ENCODE measurements around the gene AFAP1L2.

Gene AFAP1L2

DNA sequence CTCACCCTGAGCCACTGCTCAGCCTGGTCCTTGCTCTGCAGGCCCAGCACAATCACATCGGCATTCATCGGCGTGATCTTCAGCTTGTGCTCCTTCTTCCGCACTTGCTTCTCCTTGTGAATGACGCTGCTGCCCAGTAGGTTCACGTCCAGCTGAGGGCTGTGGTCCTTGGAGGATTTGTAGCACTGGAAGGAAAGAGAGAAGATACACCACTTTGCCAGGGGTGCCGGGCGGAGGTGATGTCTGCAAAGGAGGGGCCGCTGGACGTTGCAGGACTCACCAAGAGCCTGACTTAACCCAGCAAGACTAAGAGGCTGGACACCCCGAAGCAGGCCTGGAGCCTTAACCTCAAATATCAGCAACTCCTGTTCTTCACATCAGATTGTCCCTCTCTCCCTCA, 90.4 kb downstream of the AFAP1L2 start:
- DNase-seq (ENCODE audit: low read depth in 1 of 2, low spot score in 1 of 2): no peak

DNA sequence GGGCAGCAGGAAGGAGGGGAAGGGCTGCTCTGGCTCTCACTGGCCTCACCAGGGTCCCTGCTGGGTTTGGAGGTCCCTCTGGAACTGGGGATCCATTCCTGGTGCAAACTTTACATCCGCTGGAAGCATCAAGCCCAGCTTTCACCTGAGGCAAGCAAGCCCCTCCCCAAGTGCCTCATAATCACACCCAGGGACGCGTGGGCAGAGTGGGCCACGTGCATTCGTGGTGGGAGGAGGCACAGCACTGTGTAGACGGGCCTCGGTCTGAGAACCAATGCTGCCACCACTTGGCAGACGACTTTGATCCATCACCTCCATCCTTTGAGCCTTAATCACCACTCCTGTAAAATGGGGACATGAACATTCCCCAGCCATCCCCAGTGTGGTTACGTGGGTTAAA, 91.2 kb downstream of the AFAP1L2 start:
- DNase-seq (ENCODE audit: low read depth in 1 of 2, low spot score in 1 of 2): no peak

- no peak for DNase-seq (ENCODE audit: low read depth in 1 of 2, low spot score in 1 of 2)
Observed at GRCh38 chr10:114311496-114312209, 92.6 kb downstream of the AFAP1L2 start.

GRCh38 chr10:114311023-114311422, 93.3 kb downstream of the AFAP1L2 start:
- DNase-seq (ENCODE audit: low read depth in 1 of 2, low spot score in 1 of 2): no peak

GRCh38 chr10:114310346-114310745, 94.0 kb downstream of the AFAP1L2 start:
- DNase-seq (ENCODE audit: low read depth in 1 of 2, low spot score in 1 of 2): no peak

GRCh38 chr10:114309364-114309651, 95.0 kb downstream of the AFAP1L2 start:
- no peak for DNase-seq (ENCODE audit: low read depth in 1 of 2, low spot score in 1 of 2)

DNA sequence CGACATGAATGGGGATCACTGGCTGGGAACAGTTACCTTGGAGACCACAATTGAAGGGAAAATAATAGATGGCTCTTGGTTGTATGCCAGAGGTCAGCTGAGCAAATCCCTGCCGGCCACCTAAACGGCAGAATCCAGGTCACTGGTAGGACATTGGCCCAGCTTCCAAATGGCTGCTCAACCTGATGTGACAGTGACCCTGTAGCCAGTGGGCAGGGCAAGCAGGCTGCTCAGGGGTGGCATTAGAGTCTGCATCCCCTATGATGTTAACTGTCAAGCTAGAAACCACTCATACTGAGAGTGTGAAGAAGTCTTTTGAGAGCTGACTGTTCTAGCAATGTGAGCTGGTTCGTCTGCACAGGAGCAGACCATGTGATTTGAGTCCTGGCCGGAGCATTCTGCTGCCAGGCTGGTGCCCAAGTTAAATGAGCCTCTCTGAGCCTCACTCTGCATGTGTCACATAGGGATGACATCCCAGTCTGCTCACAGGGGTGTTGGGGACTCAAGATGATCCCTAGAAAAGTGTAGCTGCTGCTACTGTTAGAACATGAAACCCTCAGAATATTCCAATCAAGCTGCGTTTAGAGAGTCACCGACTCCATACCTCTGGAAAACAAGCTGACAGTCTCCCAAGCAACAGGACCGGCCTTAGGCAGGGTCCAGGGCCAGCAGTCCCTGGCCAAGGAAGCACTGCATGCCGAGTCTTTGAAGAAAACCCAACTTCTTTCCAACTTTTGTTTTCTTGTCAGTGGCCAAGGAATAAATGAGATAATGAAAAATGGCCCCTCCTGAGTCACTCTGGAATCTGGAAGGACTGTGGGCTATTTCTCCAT, 95.6 kb downstream of the AFAP1L2 start:
- DNase-seq (ENCODE audit: low read depth in 1 of 2, low spot score in 1 of 2): no peak

GRCh38 chr10:114307731-114308130, 96.6 kb downstream of the AFAP1L2 start:
- DNase-seq (ENCODE audit: low read depth in 1 of 2, low spot score in 1 of 2): no peak

- DNase-seq (ENCODE audit: low read depth in 1 of 2, low spot score in 1 of 2): no peak
Observed at GRCh38 chr10:114306116-114306973, 98.0 kb downstream of the AFAP1L2 start.

DNA sequence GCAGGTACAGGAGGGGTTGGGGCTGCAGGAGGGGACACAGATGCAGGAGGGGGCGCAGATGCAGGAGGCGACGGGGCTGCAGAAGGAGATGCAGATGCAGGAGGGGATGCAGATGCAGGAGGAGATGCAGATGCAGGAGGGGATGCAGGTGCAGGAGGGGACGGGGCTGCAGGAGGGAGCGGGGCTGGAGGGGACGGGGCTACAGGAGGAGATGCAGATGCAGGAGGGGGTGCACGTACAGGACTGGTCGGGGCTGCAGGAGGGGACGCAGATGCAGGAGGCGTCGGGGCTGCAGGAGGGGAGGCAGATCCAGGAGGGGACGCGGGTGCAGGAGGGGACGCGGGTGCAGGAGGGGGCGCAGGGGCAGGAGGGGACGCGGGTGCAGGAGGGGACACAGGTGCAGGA, 98.8 kb downstream of the AFAP1L2 start:
- DNase-seq (ENCODE audit: low read depth in 1 of 2, low spot score in 1 of 2): no peak

DNA sequence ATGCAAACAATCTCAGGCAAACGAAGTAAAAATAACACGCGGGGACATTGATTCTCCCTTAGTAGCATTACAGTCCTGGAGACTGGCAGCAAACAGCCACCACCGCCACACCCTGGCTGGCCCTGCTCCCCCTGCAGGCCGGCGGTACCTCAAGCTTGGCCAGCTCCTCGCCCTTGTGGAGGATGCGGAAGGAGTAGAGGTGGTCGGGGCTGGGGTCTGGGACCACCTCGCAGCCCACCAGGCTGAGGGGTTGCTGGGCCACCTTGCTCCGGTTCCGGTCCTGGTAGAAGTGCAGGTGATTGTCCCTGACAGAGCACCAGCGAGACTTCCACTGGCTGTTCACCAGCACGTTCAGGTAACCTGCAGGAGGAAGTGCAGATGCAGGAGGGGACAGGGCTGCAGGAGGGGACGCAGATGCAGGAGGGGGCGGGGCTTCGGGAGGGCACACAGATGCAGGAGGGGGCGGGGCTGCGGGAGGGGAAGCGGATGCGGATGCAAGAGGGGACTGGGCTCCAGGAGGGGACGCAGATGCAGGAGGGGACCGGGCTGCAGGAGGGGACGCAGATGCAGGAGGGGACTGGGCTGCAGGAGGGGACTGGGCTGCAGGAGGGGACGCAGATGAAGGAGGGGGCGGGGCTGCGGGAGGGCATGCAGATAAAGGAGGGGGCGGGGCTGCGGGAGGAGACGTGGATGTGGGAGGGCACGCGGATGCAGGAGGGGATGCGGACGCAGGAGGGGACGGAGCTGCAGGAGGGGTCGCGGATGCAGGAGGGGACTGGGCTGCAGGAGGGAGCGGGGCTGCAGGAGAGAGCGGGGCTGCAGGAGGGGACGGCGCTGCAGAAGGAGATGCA, 99.5 kb downstream of the AFAP1L2 start:
- DNase-seq (ENCODE audit: low read depth in 1 of 2, low spot score in 1 of 2): peak; percentile 27 to 35

DNA sequence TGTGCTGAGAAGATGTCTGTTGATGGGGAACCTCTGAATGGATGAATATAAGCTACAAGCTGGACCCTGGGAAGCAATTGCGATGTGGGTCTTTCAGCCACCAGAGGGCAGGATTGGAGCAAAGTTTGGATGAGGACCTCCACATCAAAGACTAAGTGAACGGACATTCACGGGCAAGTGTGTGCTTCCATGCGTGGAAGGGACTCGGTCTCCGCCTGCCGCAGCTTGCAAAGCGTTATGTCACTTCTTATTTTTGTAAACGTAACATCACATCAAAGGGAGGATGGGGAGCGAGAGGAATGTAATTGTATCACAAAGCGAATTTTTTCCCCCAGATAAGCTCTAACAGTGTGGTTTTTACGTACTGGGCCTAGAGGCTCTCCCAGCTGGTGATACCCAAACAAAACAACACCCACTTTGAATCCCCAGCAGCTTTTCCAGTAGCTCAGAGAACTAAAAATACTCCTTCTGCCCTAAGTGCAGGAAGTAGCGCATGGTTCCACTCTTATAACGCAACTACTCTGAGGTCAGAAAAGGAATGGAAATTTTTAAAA, 100.2 kb downstream of the AFAP1L2 start:
- peak; percentile 26 to 27 for DNase-seq (ENCODE audit: low read depth in 1 of 2, low spot score in 1 of 2)

GRCh38 chr10:114303556-114303955, 100.7 kb downstream of the AFAP1L2 start:
- no peak for DNase-seq (ENCODE audit: low read depth in 1 of 2, low spot score in 1 of 2)

- DNase-seq (ENCODE audit: low read depth in 1 of 2, low spot score in 1 of 2): no peak
Observed at GRCh38 chr10:114301951-114302710, 102.2 kb downstream of the AFAP1L2 start.

DNA sequence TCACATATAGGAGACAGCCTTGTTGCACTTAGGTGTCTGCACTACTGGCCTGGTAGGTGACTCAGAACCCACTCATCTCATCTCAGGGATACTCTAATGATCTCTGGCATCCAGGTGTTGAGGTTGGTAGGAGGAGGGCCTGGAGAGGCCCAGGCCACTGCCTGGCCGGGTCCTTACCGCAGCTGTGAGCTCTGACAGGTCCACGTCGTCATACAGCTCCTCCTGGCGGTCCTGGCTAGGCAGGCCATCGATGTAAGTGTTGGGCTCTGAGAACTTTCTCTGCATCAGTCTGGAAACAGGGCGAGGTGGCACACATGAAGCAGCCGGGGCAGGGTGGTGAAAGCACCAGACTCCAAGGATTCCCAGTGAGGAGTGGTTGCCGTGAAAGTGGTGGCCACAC, 103.1 kb downstream of the AFAP1L2 start:
- no peak for DNase-seq (ENCODE audit: low read depth in 1 of 2, low spot score in 1 of 2)

DNA sequence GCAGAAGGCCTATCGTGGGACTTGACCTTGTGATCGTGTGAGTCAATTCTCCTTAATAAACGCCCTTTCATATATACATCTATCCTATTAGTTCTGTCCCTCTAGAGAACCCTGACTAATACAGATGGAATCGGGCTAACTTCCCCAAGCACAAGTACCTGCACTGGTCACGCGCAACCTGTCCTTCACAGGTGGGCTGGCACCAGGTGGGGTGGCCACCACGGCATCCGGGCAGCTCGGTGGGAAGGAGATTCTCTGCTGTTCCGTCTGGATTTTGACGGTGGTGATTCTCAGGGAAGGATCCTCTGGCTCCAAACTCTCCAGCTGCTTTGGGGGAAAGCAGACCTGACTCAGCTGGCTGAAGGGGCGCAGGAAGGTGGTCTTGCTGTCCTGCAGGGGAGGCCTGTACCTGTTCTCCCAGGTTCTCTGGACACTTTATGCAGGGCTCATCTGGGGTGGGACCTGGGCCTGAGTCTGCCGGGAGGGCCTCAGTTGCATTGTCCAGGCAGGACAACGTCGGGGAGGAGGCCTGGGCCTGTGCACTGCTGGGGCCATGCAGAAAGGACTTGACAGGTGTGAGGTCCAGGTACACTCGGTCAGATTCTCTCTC, 104.2 kb downstream of the AFAP1L2 start:
- no peak for DNase-seq (ENCODE audit: low read depth in 1 of 2, low spot score in 1 of 2)

GRCh38 chr10:114297136-114297705, 107.1 kb downstream of the AFAP1L2 start:
- DNase-seq (ENCODE audit: low read depth in 1 of 2, low spot score in 1 of 2): no peak

DNA sequence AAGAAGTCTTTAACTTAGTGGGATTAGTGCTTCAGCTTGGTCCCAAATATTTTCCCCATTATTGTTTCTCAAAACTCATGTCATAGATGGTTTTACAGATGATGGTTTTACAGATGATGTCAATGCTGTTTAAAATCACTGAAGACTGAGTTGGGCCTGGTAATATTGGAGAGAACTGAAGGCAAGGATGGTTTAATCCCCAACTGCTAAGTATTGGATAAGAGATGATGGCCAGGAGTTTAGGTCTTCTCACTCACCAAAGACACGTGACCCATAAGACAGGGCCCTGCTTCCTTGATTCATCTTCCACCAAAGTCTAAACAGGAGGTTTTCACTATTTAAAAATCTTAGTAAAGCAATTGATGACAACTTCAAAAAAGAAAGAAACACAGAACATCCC, 108.9 kb downstream of the AFAP1L2 start:
- no peak for DNase-seq (ENCODE audit: low read depth in 1 of 2, low spot score in 1 of 2)

DNA sequence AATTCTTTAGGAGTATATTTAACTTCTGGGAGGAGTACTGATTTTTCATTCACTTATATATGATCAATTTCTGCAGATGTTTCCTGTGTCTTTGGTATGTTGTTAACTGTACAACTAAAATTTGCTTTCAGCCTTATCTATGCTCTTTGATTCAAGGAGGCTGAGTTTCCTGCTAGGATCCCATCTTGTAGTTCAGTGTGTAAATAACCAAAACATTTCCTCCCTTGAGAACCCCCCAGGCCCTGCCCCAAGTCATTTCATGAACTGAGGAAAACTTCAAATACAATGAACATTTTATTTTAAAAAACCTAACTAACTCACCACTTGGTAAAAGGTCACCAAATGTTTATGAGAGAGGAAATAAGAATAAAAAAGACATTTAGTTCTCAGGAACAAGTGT, 109.8 kb downstream of the AFAP1L2 start:
- DNase-seq (ENCODE audit: low read depth in 1 of 2, low spot score in 1 of 2): no peak

Data from activated T-helper 1 cell treated with anti-CD3 and anti-CD28 coated beads, Interleukin-2, amount 50 U/mL, for 16 hours (primary cell).